GM23338 (cell line): ENCODE results near the gene LRRC17. TPM values are rescaled to one million over a fixed set of nuclear protein-coding genes. Genes with fewer than 3 reads are reported as not detected.
A peak's percentile ranks its signal among the peaks of the same experiment; 100 is the strongest.

ENCODE experiments used
- ATAC-seq: fragments of 200-7000 bp; cut with Tn5 transposase; 3 replicates; pipeline ENCODE4 v1.9.1; 2020
- DNase-seq: peaks from one replicate; pipeline ENCODE4 v3.0.0-alpha.2; 2015; ENCODE audit warnings: low spot score
- H2AFZ ChIP-seq: fragments of 200-600 bp; sonication (generic); 2 replicates; pipeline ENCODE4 v1.8.0; 2016; ENCODE audit warnings: antibody characterized with exemption, mild to moderate bottlenecking, moderate library complexity
- H3F3A ChIP-seq: fragments of 200-600 bp; sonication (generic); replicated peaks from 2 replicates; pipeline ENCODE4 v1.8.0; 2017; ENCODE audit warnings: antibody characterized with exemption, mixed run types, low read depth
- H3K27ac ChIP-seq: fragments of 200-600 bp; sonication (generic); 2 replicates; pipeline ENCODE4 v1.6.1; 2016; ENCODE audit warnings: low read depth
- H3K27me3 ChIP-seq: fragments of 200-600 bp; sonication (generic); 2 replicates; pipeline ENCODE4 v1.8.0; 2016; ENCODE audit warnings: mild to moderate bottlenecking, mixed run types, moderate library complexity; ENCODE audit not compliant: insufficient read depth
- H3K36me3 ChIP-seq: fragments of 200-600 bp; sonication (generic); 2 replicates; pipeline ENCODE4 v1.8.0; 2016; ENCODE audit warnings: mild to moderate bottlenecking; ENCODE audit not compliant: insufficient read depth
- H3K4me1 ChIP-seq: fragments of 200-600 bp; sonication (generic); 2 replicates; pipeline ENCODE4 v1.8.0; 2016; ENCODE audit warnings: mild to moderate bottlenecking, moderate library complexity; ENCODE audit not compliant: insufficient read depth
- H3K4me2 ChIP-seq: fragments of 200-600 bp; sonication (generic); 2 replicates; pipeline ENCODE4 v1.7.1; 2017; ENCODE audit warnings: mixed run types
- H3K4me3 ChIP-seq: fragments of 200-600 bp; sonication (generic); 2 replicates; pipeline ENCODE4 v1.6.1; 2016; ENCODE audit warnings: mixed run types
- H3K79me2 ChIP-seq: fragments of 200-600 bp; sonication (generic); replicated peaks from 2 replicates; pipeline ENCODE4 v1.8.0; 2017; ENCODE audit warnings: mild to moderate bottlenecking; ENCODE audit not compliant: insufficient read depth
- H3K9me2 ChIP-seq: fragments of 200-600 bp; sonication (generic); 2 replicates; pipeline ENCODE4 v1.8.0; 2017; ENCODE audit not compliant: insufficient read depth
- H4K20me1 ChIP-seq: fragments of 200-600 bp; sonication (generic); replicated peaks from 2 replicates; pipeline ENCODE4 v1.8.0; 2017; ENCODE audit warnings: mild to moderate bottlenecking; ENCODE audit not compliant: insufficient read depth
- H3K27ac Mint-ChIP-seq: 2 replicates; pipeline ENCODE4 v1.8.0; 2020; ENCODE audit warnings: inconsistent platforms, mild to moderate bottlenecking, moderate library complexity, mixed read lengths
- H3K27me3 Mint-ChIP-seq: 3 replicates; pipeline ENCODE4 v1.8.0; 2022; ENCODE audit warnings: low read depth, mild to moderate bottlenecking, moderate library complexity, mixed read lengths, inconsistent platforms; ENCODE audit not compliant: insufficient read depth, poor library complexity
- H3K36me3 Mint-ChIP-seq: 3 replicates; pipeline ENCODE4 v1.8.0; 2021; ENCODE audit warnings: low read depth, mild to moderate bottlenecking, inconsistent platforms, moderate library complexity, mixed read lengths
- H3K4me1 Mint-ChIP-seq: 3 replicates; pipeline ENCODE4 v1.8.0; 2020; ENCODE audit warnings: mild to moderate bottlenecking, inconsistent platforms, mixed read lengths
- H3K4me3 Mint-ChIP-seq: 3 replicates; pipeline ENCODE4 v1.8.0; 2021; ENCODE audit warnings: moderate library complexity, mild to moderate bottlenecking, inconsistent platforms, mixed read lengths
- H3K9me3 Mint-ChIP-seq: 3 replicates; pipeline ENCODE4 v1.8.0; 2020; ENCODE audit warnings: moderate library complexity, mild to moderate bottlenecking, inconsistent platforms, mixed read lengths
- CTCF ChIP-seq, 2 experiments: fragments of 200-600 bp in 1 of 2; sonication (generic) in 1 of 2; conservative IDR thresholded peaks; 2 replicates each; pipeline versions ENCODE4 v1.5.1 to v1.6.1; 2016 to 2017; ENCODE audit warnings: antibody characterized with exemption in 2 of 2, low read depth in 2 of 2, mild to moderate bottlenecking in 2 of 2, moderate library complexity in 1 of 2
- ETS1 ChIP-seq: IDR thresholded peaks from 2 replicates; pipeline ENCODE4 v1.6.1; 2016; ENCODE audit warnings: antibody characterized with exemption
- EZH2 ChIP-seq: fragments of 200-600 bp; sonication (generic); IDR thresholded peaks from one replicate; pipeline ENCODE4 v1.8.0; 2017; ENCODE audit warnings: antibody characterized with exemption, mild to moderate bottlenecking, low read depth; ENCODE audit not compliant: unreplicated experiment
- JUNB ChIP-seq: IDR thresholded peaks from one replicate; pipeline ENCODE4 v1.6.1; 2016; ENCODE audit warnings: antibody characterized with exemption; ENCODE audit not compliant: unreplicated experiment
- POLR2AphosphoS5 ChIP-seq: IDR thresholded peaks from 2 replicates; pipeline ENCODE4 v1.6.1; 2016; ENCODE audit warnings: antibody characterized with exemption, low read depth
- REST ChIP-seq: IDR thresholded peaks from one replicate; pipeline ENCODE4 v1.6.1; 2018; ENCODE audit warnings: antibody characterized with exemption; ENCODE audit not compliant: unreplicated experiment
- ZNF114 ChIP-seq: fragments of 250-450 bp; sonication (Bioruptor Pico); IDR thresholded peaks from 2 replicates; pipeline ENCODE4 v1.5.0; 2020; ENCODE audit warnings: mild to moderate bottlenecking, moderate library complexity
- ZNF331 ChIP-seq: fragments of 250-450 bp; sonication (Bioruptor Pico); IDR thresholded peaks from 2 replicates; pipeline ENCODE4 v1.5.0; 2020; ENCODE audit warnings: low read depth, mild to moderate bottlenecking, moderate library complexity
- ZNF462 ChIP-seq: fragments of 250-450 bp; sonication (Bioruptor Pico); IDR thresholded peaks from 2 replicates; pipeline ENCODE4 v1.5.0; 2020; ENCODE audit warnings: mild to moderate bottlenecking, moderate library complexity
- polyA plus RNA-seq: library from polyadenylated mRNA; unstranded; fragments of >200 nt; fragmentation: Nextera tagmentation; extraction: Ambion mirVana; gene quantifications from 2 replicates; pipeline ENCODE4 v1.2.1, GENCODE V29; 2016
- total RNA-seq: library from RNA; depleted of rRNA; stranded (reverse); fragments of >200 nt; shearing (Covaris generic); gene quantifications from 2 replicates; pipeline ENCODE4 v1.2.3, GENCODE V29; 2014

Gene LRRC17
- total and polyA plus RNA-seq, 2 experiments from 2014 or later, result 2.8 to 3.1 TPM

GRCh38 chr7:102927312-102927933, 14.6 kb downstream of the LRRC17 start:
- DNase-seq (no peak), ATAC-seq (no peak)
- H3K4me3 ChIP-seq, result no peak overlapping the region
- no peak overlapping the region for H3K27ac ChIP-seq
- H4K20me1 ChIP-seq, result no peaks in the 10 kb centered on the region
- H3F3A ChIP-seq, result no peaks in the 10 kb centered on the region
- H3K36me3 ChIP-seq, result no peaks in the 10 kb centered on the region
- no peaks in the 10 kb centered on the region for H3K9me3 Mint-ChIP-seq
- 0 out of 3 replicates have a peak, but pooled peaks cover 3% of the 10 kb centered on the region for H3K36me3 Mint-ChIP-seq
- no peaks in the 10 kb centered on the region for H3K9me2 ChIP-seq
- peaks cover 6% of the 10 kb centered on the region for H3K27me3 Mint-ChIP-seq
- no peaks in the 10 kb centered on the region for H3K79me2 ChIP-seq
- H3K27ac Mint-ChIP-seq, result no peak overlapping the region
- H3K4me1 Mint-ChIP-seq, result peaks cover 23% of the 10 kb centered on the region
- peaks cover 29% of the 10 kb centered on the region for H3K4me1 ChIP-seq
- peak overlapping the region; percentile 29; the same call in 1 of the 2 replicates for H3K4me2 ChIP-seq
- no peak for TF ChIP-seq ETS1
- TF ChIP-seq ZNF331 (CRISPR knock-in tag), result no peak
- no peak overlapping the region for H2AFZ ChIP-seq
- H3K27me3 ChIP-seq, result no peaks in the 10 kb centered on the region
- no peak overlapping the region for H3K4me3 Mint-ChIP-seq

- Histone ChIP-seq H3K27me3 (no peaks in the 10 kb centered on the region), H3K27ac (no peak overlapping the region), H3F3A (no peaks in the 10 kb centered on the region), H3K36me3 (no peaks in the 10 kb centered on the region), H3K4me1 (peaks cover 60% of the 10 kb centered on the region), H3K4me3 (no peak overlapping the region), H3K79me2 (no peaks in the 10 kb centered on the region), H3K9me2 (no peaks in the 10 kb centered on the region), H4K20me1 (no peaks in the 10 kb centered on the region), H3K4me2 (no peak overlapping the region), H2AFZ (no peak overlapping the region)
- no peaks in the 10 kb centered on the region for H3K36me3 Mint-ChIP-seq
- ATAC-seq (no peak), DNase-seq (no peak)
- peaks cover 51% of the 10 kb centered on the region for H3K4me1 Mint-ChIP-seq
- H3K9me3 Mint-ChIP-seq, result no peaks in the 10 kb centered on the region
- no peak overlapping the region for H3K27ac Mint-ChIP-seq
- H3K27me3 Mint-ChIP-seq, result no peaks in the 10 kb centered on the region
- no peak overlapping the region for H3K4me3 Mint-ChIP-seq
- no peak for TF ChIP-seq JUNB
- no peak for TF ChIP-seq ZNF462
- TF ChIP-seq ZNF331 (CRISPR knock-in tag), result no peak
- no peak for TF ChIP-seq EZH2
- TF ChIP-seq POLR2AphosphoS5, result no peak
- no peak for TF ChIP-seq REST
- no peak for TF ChIP-seq CTCF (conservative IDR thresholded peaks at IDR 0.05; ENCODE audit: low read depth in 2 of 2)
- no peak for TF ChIP-seq ZNF114 (CRISPR knock-in tag)
Observed at GRCh38 chr7:102931757-102932156, 19.0 kb downstream of the LRRC17 start.
